ENCODE results near the gene PEX7.
"Not testable (repeated sequence)": the region's sequence is repeated elsewhere in the genome, so short reads cannot be mapped to it uniquely, and the experiment has no call there.

PEX7 gene

DNA sequence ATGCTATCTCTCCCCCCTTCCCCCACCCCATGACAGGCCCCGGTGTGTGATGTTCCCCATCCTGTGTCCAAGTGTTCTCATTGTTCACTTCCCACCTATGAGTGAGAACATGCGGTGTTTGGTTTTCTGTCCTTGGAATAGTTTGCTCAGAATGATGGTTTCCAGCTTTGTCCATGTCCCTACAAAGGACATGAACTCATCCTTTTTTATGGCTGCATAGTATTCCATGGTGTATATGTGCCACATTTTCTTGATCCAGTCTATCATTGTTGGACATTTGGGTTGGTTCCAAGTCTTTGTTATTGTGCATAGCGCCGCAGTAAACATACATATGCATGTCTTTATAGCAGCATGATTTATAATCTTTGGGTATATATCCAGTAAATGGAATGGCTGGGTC is 24.1 kb downstream of the PEX7 start:
- DNase-seq, result not testable (repeated sequence)

GRCh38 chr6:136849979-136850563 is 27.7 kb downstream of the PEX7 start:
- not testable (repeated sequence) for DNase-seq

DNA sequence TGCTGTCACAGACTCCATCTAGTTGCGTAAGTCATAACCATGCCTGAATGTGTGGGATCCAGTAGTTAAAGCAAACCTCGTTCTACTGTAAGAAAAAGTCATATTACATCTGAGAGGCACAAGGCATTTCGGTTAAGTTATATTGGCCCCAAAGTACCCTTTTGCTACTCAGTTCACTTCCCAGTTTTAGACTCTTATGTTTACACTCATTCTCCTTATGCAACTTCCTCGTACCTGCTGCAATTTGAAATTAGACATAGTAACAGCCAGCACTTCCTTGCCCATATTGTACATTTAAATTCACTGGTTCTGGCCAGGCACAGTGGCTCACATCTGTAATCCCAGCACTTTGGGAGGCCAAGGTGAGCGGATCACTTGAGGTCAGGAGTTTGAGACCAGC is 37.0 kb downstream of the PEX7 start:
- no peak for DNase-seq

GRCh38 chr6:136860043-136860442 is 37.7 kb downstream of the PEX7 start:
- no peak for DNase-seq

DNA sequence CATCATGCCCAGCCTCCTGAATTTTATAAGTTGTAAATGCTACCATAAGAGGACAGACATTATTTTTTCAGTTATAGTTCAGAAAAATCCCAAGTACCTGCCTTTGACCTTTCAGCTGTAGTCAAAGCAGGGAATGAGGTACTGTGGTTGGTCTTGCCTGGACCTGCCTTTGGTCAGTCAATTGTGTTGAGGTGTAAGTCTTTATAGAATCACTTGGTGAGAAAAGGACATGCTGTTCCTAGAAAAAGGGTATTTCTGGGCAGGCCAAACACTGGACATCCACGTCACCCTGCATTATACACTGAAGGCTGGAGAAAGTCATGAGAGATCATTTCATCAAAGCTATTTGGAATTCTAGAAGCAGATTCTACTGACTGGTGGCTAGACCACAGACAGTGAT is 40.3 kb downstream of the PEX7 start:
- DNase-seq, result no peak

- DNase-seq, result no peak
These were observed 41.4 kb downstream of the PEX7 start for GRCh38 chr6:136863752-136864151.

GRCh38 chr6:136864676-136865075 is 42.3 kb downstream of the PEX7 start:
- DNase-seq, result no peak

- no peak for DNase-seq
These were observed 44.6 kb downstream of the PEX7 start for GRCh38 chr6:136866872-136867416.

DNA sequence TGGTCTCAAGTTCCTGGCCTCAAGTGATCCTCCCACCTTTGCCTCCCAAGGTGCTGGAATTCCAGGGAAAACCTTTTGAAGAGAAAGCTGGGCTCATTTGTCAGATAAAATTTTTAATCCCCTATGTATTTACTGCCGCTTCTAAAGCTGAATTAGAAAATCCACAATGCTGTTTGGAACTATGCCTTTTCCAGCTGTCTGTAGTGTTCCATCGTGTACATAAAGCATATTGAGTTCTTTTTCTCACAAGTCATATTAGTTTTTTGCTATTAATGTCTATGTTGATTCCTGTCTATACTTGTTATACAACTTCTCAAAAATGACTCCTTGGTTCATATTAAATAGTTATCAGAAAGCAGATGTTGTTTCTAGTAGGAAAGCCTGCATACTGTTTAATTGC is 47.1 kb downstream of the PEX7 start:
- DNase-seq, result no peak

DNA sequence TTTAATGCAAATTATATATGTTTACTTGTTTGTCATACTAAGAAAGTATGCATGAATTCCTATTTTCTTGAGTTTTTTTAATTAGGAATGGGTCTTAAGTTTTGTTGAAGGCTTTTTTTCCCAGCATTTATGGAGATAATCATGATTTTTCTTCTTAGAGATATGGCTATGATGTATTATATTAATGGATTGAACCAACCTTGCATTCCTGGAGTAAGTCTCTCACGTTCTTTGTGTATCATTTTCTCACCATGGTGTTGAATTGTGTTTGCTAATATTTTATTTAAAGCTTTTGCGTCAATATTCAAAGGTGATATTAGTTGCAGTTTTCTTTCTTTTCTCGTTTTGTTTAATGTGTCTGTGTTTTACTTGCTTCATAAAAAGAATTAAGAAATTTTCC is 51.4 kb downstream of the PEX7 start:
- DNase-seq, result no peak

GRCh38 chr6:136876469-136876868 is 54.1 kb downstream of the PEX7 start:
- DNase-seq, result not testable (repeated sequence)

GRCh38 chr6:136880748-136881460 is 58.5 kb downstream of the PEX7 start:
- no peak for DNase-seq

DNA sequence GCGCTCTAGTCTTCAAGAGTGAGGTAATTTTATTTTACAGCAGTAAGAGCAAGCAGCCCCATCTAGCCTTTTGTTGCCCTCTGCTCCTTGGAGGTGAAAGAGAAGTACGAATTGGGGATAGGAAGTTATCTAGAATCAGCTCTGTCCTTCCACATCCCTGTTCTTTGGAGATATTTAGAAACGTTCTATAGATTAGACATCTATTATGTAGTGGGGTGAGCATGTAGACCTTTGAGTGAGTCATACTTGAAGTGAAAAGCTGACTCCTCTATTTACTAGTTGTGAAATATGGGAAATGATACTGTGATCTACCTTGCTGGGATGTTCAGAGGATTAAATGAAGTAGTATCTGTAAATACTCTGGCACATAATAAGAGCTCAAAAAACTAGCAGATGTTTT is 63.7 kb downstream of the PEX7 start:
- DNase-seq, result no peak

DNA sequence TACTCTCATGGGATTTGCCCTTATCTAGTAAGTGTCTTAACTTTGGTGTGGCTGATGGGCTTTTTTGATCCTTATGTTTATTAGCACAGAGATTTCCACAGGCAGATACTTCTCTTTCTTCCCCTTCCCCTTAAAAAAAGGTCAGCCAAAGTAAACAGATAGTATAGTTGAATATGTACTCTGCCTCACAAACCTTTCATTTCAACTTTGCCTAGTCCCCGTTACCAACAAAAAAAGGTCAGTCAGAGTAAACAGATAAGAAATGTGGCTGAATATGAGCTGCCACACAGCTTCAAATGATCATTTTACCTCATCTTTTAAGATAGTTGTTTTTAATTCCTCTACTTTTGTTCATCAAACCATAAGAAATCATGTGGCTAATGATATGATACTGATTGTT is 65.6 kb downstream of the PEX7 start:
- DNase-seq, result no peak

- DNase-seq, result no peak
These were observed 67.1 kb downstream of the PEX7 start for GRCh38 chr6:136889271-136890193.

DNA sequence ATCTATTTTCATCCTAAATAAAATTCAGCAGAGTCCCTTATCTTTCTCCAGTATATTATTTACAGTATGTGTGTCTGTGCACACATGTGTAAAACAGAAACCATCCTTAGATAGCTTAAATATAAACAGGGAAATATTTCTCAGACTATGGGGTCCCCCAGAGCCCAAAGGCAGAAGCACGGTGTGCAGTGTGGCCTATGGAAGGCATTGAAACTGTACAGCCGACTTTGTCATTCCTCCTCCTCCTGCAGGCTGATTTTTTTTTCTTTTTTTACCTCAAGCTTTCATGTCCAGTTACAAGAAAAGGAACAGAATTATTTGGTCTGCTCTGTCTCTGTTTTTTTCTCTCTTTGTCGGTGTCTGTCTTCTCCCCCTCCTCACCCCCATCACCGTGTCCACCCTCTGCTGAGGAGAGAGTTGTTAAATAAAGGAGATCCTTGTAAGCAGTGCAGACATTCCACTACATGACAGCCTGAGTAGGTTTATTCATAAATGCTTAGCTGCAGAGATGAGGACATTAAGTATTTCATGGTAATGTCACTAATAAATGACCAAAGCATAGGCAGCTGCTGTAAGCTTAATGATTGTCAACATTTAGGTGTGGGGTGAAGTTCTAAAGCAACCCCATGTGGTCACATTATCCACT is 67.9 kb downstream of the PEX7 start:
- no peak for DNase-seq

DNA sequence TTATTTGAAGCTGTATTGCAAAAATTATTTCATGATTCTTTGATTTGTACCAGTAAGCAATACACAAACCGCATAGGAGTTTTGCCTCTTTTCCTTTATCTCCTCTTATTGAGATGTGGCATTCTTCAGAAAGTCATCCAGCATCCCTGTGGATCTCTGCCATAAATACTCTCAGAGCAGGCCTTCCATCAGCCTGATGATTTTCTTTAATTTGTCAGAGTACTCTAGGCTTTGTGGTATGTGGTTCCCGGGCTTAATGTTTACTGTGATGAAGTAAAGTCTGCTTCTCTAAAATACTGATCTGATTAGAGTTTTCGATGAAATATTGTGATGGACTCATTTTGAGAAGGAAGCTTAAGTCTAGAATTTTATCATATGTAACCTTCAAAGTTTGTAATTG is 68.6 kb downstream of the PEX7 start:
- no peak for DNase-seq

GRCh38 chr6:136893187-136893586 is 70.8 kb downstream of the PEX7 start:
- DNase-seq, result no peak

GRCh38 chr6:136895901-136896300 is 73.5 kb downstream of the PEX7 start:
- DNase-seq, result no peak

- no peak for DNase-seq
These were observed 74.7 kb downstream of the PEX7 start for GRCh38 chr6:136897071-136897470.

- DNase-seq, result no peak
These were observed 78.9 kb downstream of the PEX7 start for GRCh38 chr6:136901212-136901784.

GRCh38 chr6:136904477-136904876 is 82.1 kb downstream of the PEX7 start:
- DNase-seq, result not testable (repeated sequence)

DNA sequence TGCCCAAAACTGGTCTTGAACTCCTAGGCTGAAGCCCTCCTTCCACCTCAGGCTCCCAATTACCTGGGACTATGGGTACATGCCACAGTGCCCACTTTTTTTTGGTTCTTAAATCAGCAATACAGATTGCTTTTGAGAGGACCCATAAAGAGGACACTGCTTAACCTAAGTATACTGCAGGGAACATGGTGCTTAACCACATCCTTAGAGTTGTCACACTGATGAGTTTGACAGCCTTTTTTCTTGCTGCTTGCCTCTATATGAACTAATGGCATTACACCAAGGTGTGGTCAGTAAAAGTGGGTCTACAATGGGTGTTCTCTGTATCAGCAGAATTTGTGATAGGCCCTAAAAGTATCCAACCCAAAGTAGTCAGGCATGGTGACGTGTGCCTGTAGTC is 92.6 kb downstream of the PEX7 start:
- no peak for DNase-seq

All from activated CD8-positive, alpha-beta memory T cell treated with anti-CD3 and anti-CD28 coated beads for 24 hours (primary cell).